HCT116 (cell line): ENCODE results near the gene PDE4D.

Source experiments
- EZH2 ChIP-seq: fragments of 200-600 bp; sonication (generic); IDR thresholded peaks from 2 replicates; pipeline ENCODE4 v1.6.1; 2017; ENCODE audit warnings: antibody characterized with exemption, mixed run types
- POLR2A ChIP-seq: IDR thresholded peaks from 2 replicates; pipeline ENCODE4 v1.7.0; 2011; ENCODE audit warnings: borderline replicate concordance; ENCODE audit not compliant: insufficient read depth, insufficient read length; ENCODE audit errors: extremely low read depth
- RAD21 ChIP-seq: IDR thresholded peaks from 2 replicates; pipeline ENCODE4 v1.6.1; 2012; ENCODE audit warnings: low read depth, mild to moderate bottlenecking
- SP1 ChIP-seq: IDR thresholded peaks from 2 replicates; pipeline ENCODE4 v1.6.1; 2012; ENCODE audit warnings: low read depth
- TF ChIP-seq, protein P1 (sequence below), 3 experiments: fragments of 200-600 bp in 1 of 3; sonication (generic) in 1 of 3; IDR thresholded peaks in 2 of 3; conservative IDR thresholded peaks in 1 of 3; 2 replicates each; pipeline ENCODE4 v1.5.1; 2012 to 2017; ENCODE audit warnings: low read depth in 2 of 3, low read length in 2 of 3, antibody characterized with exemption in 1 of 3, borderline replicate concordance in 1 of 3, control low read depth in 1 of 3, mild to moderate bottlenecking in 1 of 3, mixed read lengths in 1 of 3, mixed run types in 1 of 3, moderate library complexity in 1 of 3; ENCODE audit not compliant: insufficient read depth in 1 of 3

GRCh38 chr5:59236448-59236847 lies 657.1 kb downstream of the PDE4D start:
- TF ChIP-seq, protein P1, sequence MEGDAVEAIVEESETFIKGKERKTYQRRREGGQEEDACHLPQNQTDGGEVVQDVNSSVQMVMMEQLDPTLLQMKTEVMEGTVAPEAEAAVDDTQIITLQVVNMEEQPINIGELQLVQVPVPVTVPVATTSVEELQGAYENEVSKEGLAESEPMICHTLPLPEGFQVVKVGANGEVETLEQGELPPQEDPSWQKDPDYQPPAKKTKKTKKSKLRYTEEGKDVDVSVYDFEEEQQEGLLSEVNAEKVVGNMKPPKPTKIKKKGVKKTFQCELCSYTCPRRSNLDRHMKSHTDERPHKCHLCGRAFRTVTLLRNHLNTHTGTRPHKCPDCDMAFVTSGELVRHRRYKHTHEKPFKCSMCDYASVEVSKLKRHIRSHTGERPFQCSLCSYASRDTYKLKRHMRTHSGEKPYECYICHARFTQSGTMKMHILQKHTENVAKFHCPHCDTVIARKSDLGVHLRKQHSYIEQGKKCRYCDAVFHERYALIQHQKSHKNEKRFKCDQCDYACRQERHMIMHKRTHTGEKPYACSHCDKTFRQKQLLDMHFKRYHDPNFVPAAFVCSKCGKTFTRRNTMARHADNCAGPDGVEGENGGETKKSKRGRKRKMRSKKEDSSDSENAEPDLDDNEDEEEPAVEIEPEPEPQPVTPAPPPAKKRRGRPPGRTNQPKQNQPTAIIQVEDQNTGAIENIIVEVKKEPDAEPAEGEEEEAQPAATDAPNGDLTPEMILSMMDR (IDR thresholded peaks at IDR 0.05 in 2 of 3, conservative IDR thresholded peaks at IDR 0.05 in 1 of 3; ENCODE audit: borderline replicate concordance in 1 of 3, insufficient read depth in 1 of 3, low read depth in 2 of 3, low read length in 2 of 3) = no peak
- no peak for TF ChIP-seq SP1
- no peak for TF ChIP-seq POLR2A
- no peak for TF ChIP-seq EZH2
- TF ChIP-seq RAD21 = no peak
